Neural cell (in vitro differentiated cells): Measurements from ENCODE around the gene ZNF157. TPM values are rescaled to one million over a fixed set of nuclear protein-coding genes. Genes with fewer than 3 reads are reported as not detected.

Experiments used
- H2AFZ ChIP-seq: fragments of 200-600, 300-800 bp; sonication (generic), shearing (Covaris generic); 2 replicates; pipeline ENCODE4 v1.6.0; 2014; ENCODE audit warnings: low read depth, mild to moderate bottlenecking, antibody characterized with exemption, low read length, moderate library complexity
- H3F3A ChIP-seq: fragments of 200-600 bp; shearing (Covaris generic); 2 replicates; pipeline ENCODE4 v1.6.1; 2016; ENCODE audit warnings: mild to moderate bottlenecking, moderate library complexity, mixed read lengths, antibody characterized with exemption, low read length; ENCODE audit not compliant: insufficient read depth, poor library complexity, severe bottlenecking
- H3K27ac ChIP-seq: fragments of 200-600, 300-800 bp; sonication (generic), shearing (Covaris generic); 2 replicates; pipeline ENCODE4 v1.5.1; 2014; ENCODE audit warnings: mild to moderate bottlenecking, low read length, moderate library complexity
- H3K27me3 ChIP-seq: fragments of 300-800, 200-600 bp; sonication (generic), shearing (Covaris generic); 2 replicates; pipeline ENCODE4 v1.6.0; 2014; ENCODE audit warnings: mild to moderate bottlenecking, low read depth, low read length, moderate library complexity; ENCODE audit not compliant: insufficient read depth
- H3K36me3 ChIP-seq: fragments of 300-800, 200-600 bp; sonication (generic), shearing (Covaris generic); 2 replicates; pipeline ENCODE4 v1.5.1; 2014; ENCODE audit warnings: mild to moderate bottlenecking, antibody characterized with exemption, low read length, moderate library complexity; ENCODE audit not compliant: insufficient read depth
- H3K4me2 ChIP-seq: fragments of 300-800, 200-600 bp; sonication (generic), shearing (Covaris generic); 2 replicates; pipeline ENCODE4 v1.6.0; 2014; ENCODE audit warnings: mild to moderate bottlenecking, low read length
- H3K4me3 ChIP-seq: fragments of 300-800, 200-600 bp; sonication (generic), shearing (Covaris generic); 2 replicates; pipeline ENCODE4 v1.5.1; 2014; ENCODE audit warnings: mild to moderate bottlenecking, low read length, moderate library complexity
- H3K79me2 ChIP-seq: fragments of 200-600 bp; shearing (Covaris generic); replicated peaks from 2 replicates; pipeline ENCODE4 v1.6.0; 2014; ENCODE audit warnings: mild to moderate bottlenecking, low read length, moderate library complexity; ENCODE audit not compliant: insufficient read depth
- H3K9ac ChIP-seq: fragments of 300-800, 200-600 bp; sonication (generic), shearing (Covaris generic); 2 replicates; pipeline ENCODE4 v1.6.1; 2016; ENCODE audit warnings: mild to moderate bottlenecking, low read length, mixed read lengths
- H3K9me2 ChIP-seq: fragments of 200-600 bp; shearing (Covaris generic); 2 replicates; pipeline ENCODE4 v1.6.1; 2016; ENCODE audit warnings: mild to moderate bottlenecking, low read length, mixed read lengths; ENCODE audit not compliant: insufficient read depth
- H3K9me3 ChIP-seq: fragments of 200-600, 300-800 bp; sonication (generic), shearing (Covaris generic); 2 replicates; pipeline ENCODE4 v1.6.1; 2016; ENCODE audit warnings: mild to moderate bottlenecking, mixed run types, low read length, moderate library complexity, mixed read lengths
- H4K20me1 ChIP-seq: fragments of 200-600 bp; shearing (Covaris generic); 2 replicates; pipeline ENCODE4 v1.6.1; 2016; ENCODE audit warnings: mild to moderate bottlenecking, mixed run types; ENCODE audit not compliant: insufficient read depth
- CTCF ChIP-seq: fragments of 450-650 bp; IDR thresholded peaks from 2 replicates; pipeline ENCODE4 v1.5.1; 2014; ENCODE audit warnings: antibody characterized with exemption, mild to moderate bottlenecking, moderate library complexity; ENCODE audit not compliant: poor library complexity, severe bottlenecking
- EP300 ChIP-seq: fragments of 450-650 bp; conservative IDR thresholded peaks from 2 replicates; pipeline ENCODE4 v1.6.1; 2014; ENCODE audit warnings: antibody characterized with exemption, mild to moderate bottlenecking, moderate library complexity; ENCODE audit not compliant: poor library complexity, severe bottlenecking
- EZH2 ChIP-seq: fragments of 200-600, 300-800 bp; shearing (Covaris generic), sonication (generic); IDR thresholded peaks from 2 replicates; pipeline ENCODE4 v1.6.1; 2014; ENCODE audit warnings: antibody characterized with exemption, low read length, borderline replicate concordance, mild to moderate bottlenecking; ENCODE audit not compliant: insufficient read depth, poor library complexity, severe bottlenecking
- MXI1 ChIP-seq: fragments of 450-650 bp; conservative IDR thresholded peaks from 2 replicates; pipeline ENCODE4 v1.6.1; 2014; ENCODE audit warnings: antibody characterized with exemption, mild to moderate bottlenecking; ENCODE audit not compliant: poor library complexity, severe bottlenecking
- POLR2AphosphoS5 ChIP-seq: IDR thresholded peaks from 2 replicates; pipeline ENCODE4 v1.6.1; 2012
- RAD21 ChIP-seq: fragments of 450-650 bp; conservative IDR thresholded peaks from 2 replicates; pipeline ENCODE4 v1.6.1; 2014; ENCODE audit warnings: antibody characterized with exemption, mild to moderate bottlenecking, moderate library complexity
- REST ChIP-seq: IDR thresholded peaks from 2 replicates; pipeline ENCODE4 v1.6.1; 2012; ENCODE audit warnings: borderline replicate concordance
- SMC3 ChIP-seq: fragments of 450-650 bp; conservative IDR thresholded peaks from 2 replicates; pipeline ENCODE4 v1.6.1; 2014; ENCODE audit warnings: antibody characterized with exemption, mild to moderate bottlenecking, moderate library complexity; ENCODE audit not compliant: poor library complexity
- TAF1 ChIP-seq: IDR thresholded peaks from 2 replicates; pipeline ENCODE4 v1.6.1; 2012; ENCODE audit warnings: low read depth
- polyA plus RNA-seq: library from polyadenylated mRNA; depleted of rRNA; stranded (reverse); fragments of >200 nt; gene quantifications from 2 replicates; pipeline ENCODE4 v1.2.3, GENCODE V29; 2014

Gene ZNF157
- polyA plus RNA-seq, 1 donor from 2014 or later, result 3.5 TPM

DNA sequence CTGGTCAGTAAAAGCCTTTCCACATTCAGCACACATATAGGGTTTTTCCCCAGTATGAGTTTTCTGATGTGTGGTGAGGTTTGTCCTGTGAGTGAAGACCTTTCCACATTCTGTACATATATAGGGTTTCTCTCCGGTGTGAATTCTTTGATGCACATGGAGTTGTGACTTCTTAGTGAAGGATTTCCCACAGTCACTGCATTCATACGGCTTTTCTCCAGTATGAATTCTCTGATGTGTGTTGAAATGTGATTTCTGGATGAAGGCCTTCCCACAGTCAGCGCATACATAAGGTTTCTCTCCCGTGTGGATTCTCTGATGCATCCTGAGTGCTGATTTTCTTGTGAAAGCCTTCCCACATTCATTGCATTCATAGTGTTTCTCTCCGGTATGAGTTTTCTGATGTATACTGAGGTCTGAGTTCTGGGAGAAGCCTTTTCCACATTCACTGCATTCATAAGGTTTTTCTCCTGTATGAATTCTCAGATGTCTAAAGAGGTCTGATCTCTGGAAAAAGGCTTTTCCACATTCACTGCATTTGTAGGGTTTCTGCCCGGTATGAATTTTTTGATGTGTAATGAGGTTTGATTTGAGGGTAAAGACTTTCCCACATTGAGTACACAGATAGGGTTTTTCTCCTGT lies 77.9 kb downstream of the ZNF157 start:
- no peak overlapping the region for H3K9ac ChIP-seq
- H3K4me2 ChIP-seq, result no peak overlapping the region
- no peak overlapping the region for H3K27ac ChIP-seq
- H3K79me2 ChIP-seq, result no peaks in the 10 kb centered on the region
- H3K4me3 ChIP-seq, result no peak overlapping the region
- H3K9me2 ChIP-seq, result no peaks in the 10 kb centered on the region
- H3F3A ChIP-seq, result no peaks in the 10 kb centered on the region
- H3K9me3 ChIP-seq, result peaks cover 6% of the 10 kb centered on the region
- H3K36me3 ChIP-seq, result no peaks in the 10 kb centered on the region
- H2AFZ ChIP-seq, result no peak overlapping the region
- no peaks in the 10 kb centered on the region for H3K27me3 ChIP-seq
- H4K20me1 ChIP-seq, result no peaks in the 10 kb centered on the region
- TF ChIP-seq TAF1, result no peak
- TF ChIP-seq CTCF, result no peak
- TF ChIP-seq POLR2AphosphoS5, result no peak
- TF ChIP-seq REST, result no peak
- TF ChIP-seq SMC3, result no peak
- no peak for TF ChIP-seq EZH2
- TF ChIP-seq EP300, result no peak
- TF ChIP-seq MXI1, result no peak
- TF ChIP-seq RAD21, result no peak

DNA sequence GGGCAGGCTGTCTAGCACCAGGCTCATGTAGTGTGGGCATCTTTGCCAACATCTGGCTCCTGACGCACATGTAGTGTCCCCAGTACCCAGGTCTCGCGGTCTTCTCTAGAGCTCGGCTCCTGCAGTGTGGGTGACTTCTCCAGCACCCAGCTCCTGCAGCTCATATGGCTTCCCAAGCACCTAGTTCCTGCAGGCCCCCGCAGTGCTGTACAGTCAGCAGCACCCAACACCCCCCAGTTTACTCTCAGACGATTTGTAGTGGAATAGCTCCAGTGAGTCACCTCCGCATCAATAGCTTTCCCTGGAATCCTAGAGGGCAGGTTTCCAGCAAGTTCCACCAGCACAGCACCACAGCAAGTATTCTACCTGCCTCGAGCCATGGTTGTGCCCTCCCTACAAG lies 81.7 kb downstream of the ZNF157 start:
- Histone ChIP-seq H3K4me2 (no peak overlapping the region), H3K36me3 (no peaks in the 10 kb centered on the region), H3F3A (no peaks in the 10 kb centered on the region), H3K27ac (no peak overlapping the region), H3K4me3 (no peak overlapping the region), H3K9me2 (no peaks in the 10 kb centered on the region), H3K79me2 (no peaks in the 10 kb centered on the region), H3K9me3 (peaks cover 6% of the 10 kb centered on the region), H3K9ac (no peak overlapping the region), H4K20me1 (no peaks in the 10 kb centered on the region), H2AFZ (no peak overlapping the region), H3K27me3 (no peaks in the 10 kb centered on the region)
- TF ChIP-seq POLR2AphosphoS5 (no peak), REST (no peak), EZH2 (no peak), TAF1 (no peak), CTCF (no peak), EP300 (no peak), RAD21 (no peak), MXI1 (no peak), SMC3 (no peak)
